K562 (cell line): ENCODE data around the gene ARHGAP9. TPM values are rescaled to one million over a fixed set of nuclear protein-coding genes. Genes with fewer than 3 reads are reported as not detected.

Experiments used
- ATAC-seq: fragments of 200-7000 bp; cut with Tn5 transposase; 3 replicates; pipeline ENCODE4 v1.9.1; 2020; ENCODE audit warnings: moderate library complexity
- BruUV-seq: library from RNA; stranded (reverse); fragments of 400-500 nt; replicated peaks from 2 replicates; lab custom pipeline; 2021; lab: Mats Ljungman, UMichigan
- CTCF ChIA-PET: fragments of 300-600 bp; formaldehyde crosslinking; extraction: SDS; loops from one replicate; lab custom pipeline; 2021; ENCODE audit warnings: low intra/inter-chr PET ratio; lab: Yijun Ruan, JAX
- POLR2A ChIA-PET: fragments of 300-600, 350-650 bp; sonication (Branson Sonifier 250); formaldehyde crosslinking; extraction: SDS; loops from one replicate; lab custom pipeline; 2021; ENCODE audit warnings: antibody characterized with exemption, inconsistent platforms; lab: Yijun Ruan, JAX
- DNase-seq, 4 experiments: peaks; one replicate each; pipeline versions ENCODE4 v3.0.0 to v3.0.0-alpha.2; 2011 to 2018; ENCODE audit warnings: low spot score in 3 of 4, mixed read lengths in 3 of 4; ENCODE audit errors: extremely low read depth in 1 of 4
- FAIRE-seq: peaks from 2 replicates; lab custom pipeline; 2011; peaks lifted over from hg19 to GRCh38; lab: Jason Lieb, UNC
- H2AFZ ChIP-seq: 2 replicates; pipeline ENCODE4 v1.6.0; 2011; ENCODE audit warnings: low read depth, low read length, control low read depth, inconsistent platforms
- H3K27ac ChIP-seq: fragments of 200-600 bp; 3 replicates; pipeline ENCODE4 v1.8.0; 2011; ENCODE audit warnings: low read depth, mild to moderate bottlenecking, control low read depth, inconsistent platforms, low read length, moderate library complexity, mixed read lengths; ENCODE audit errors: extremely low read depth
- H3K27me3 ChIP-seq, 2 experiments: fragments of 300-600 bp in 1 of 2; 2 replicates in 1 of 2; 3 replicates in 1 of 2; pipeline versions ENCODE4 v1.6.0 to v1.8.0; 2011; ENCODE audit warnings: inconsistent platforms in 2 of 2, low read length in 2 of 2, mild to moderate bottlenecking in 1 of 2, mixed read lengths in 1 of 2, moderate library complexity in 1 of 2; ENCODE audit not compliant: control insufficient read depth in 2 of 2, insufficient read depth in 2 of 2
- H3K36me3 ChIP-seq: fragments of 300-600 bp; 3 replicates; pipeline ENCODE4 v1.8.0; 2011; ENCODE audit warnings: mild to moderate bottlenecking, low read length, inconsistent platforms; ENCODE audit not compliant: control insufficient read depth, insufficient read depth
- H3K4me1 ChIP-seq, 2 experiments: fragments of 200-600 bp in 1 of 2; replicated peaks in 1 of 2; 2 replicates in 1 of 2; 3 replicates in 1 of 2; pipeline versions ENCODE4 v1.5.1 to v1.8.0; 2011; ENCODE audit warnings: inconsistent platforms in 2 of 2, low read length in 2 of 2, mild to moderate bottlenecking in 1 of 2, mixed read lengths in 1 of 2, moderate library complexity in 1 of 2; ENCODE audit not compliant: control insufficient read depth in 2 of 2, insufficient read depth in 2 of 2
- H3K4me2 ChIP-seq: 2 replicates; pipeline ENCODE4 v1.6.1; 2011; ENCODE audit warnings: low read length, control low read depth, inconsistent platforms, mixed read lengths; ENCODE audit not compliant: insufficient read depth
- H3K4me3 ChIP-seq: fragments of 200-600 bp; sonication (generic), shearing (Covaris generic); 2 replicates; pipeline ENCODE4 v1.5.1; 2016; ENCODE audit warnings: control low read depth, inconsistent platforms
- H3K79me2 ChIP-seq: fragments of 200-600 bp; 3 replicates; pipeline ENCODE4 v1.8.0; 2011; ENCODE audit warnings: low read length, inconsistent platforms; ENCODE audit not compliant: control insufficient read depth, insufficient read depth
- H3K9ac ChIP-seq, 2 experiments: 2 replicates each; pipeline versions ENCODE4 v1.6.0 to v1.6.1; 2011; ENCODE audit warnings: low read depth in 2 of 2, low read length in 2 of 2, control low read depth in 1 of 2, inconsistent platforms in 1 of 2, mild to moderate bottlenecking in 1 of 2, mixed read lengths in 1 of 2; ENCODE audit not compliant: insufficient read depth in 1 of 2
- H3K9me1 ChIP-seq: one replicate; pipeline ENCODE4 v1.6.0; 2011; ENCODE audit warnings: inconsistent platforms, mild to moderate bottlenecking, low read length, moderate library complexity; ENCODE audit not compliant: control insufficient read depth, insufficient read depth
- H3K9me3 ChIP-seq: replicated peaks from 2 replicates; pipeline ENCODE4 v1.5.1; 2011; ENCODE audit warnings: low read depth, low read length, inconsistent platforms; ENCODE audit not compliant: control insufficient read depth, insufficient read depth
- H4K20me1 ChIP-seq: replicated peaks from 2 replicates; pipeline ENCODE4 v1.6.1; 2011; ENCODE audit warnings: low read length, inconsistent platforms, mixed read lengths; ENCODE audit not compliant: control insufficient read depth, insufficient read depth
- CREB5 ChIP-seq: fragments of 250-450 bp; sonication (Bioruptor Pico); IDR thresholded peaks from 2 replicates; pipeline ENCODE4 v1.5.0; 2020; ENCODE audit warnings: mild to moderate bottlenecking
- IRF1 ChIP-seq: sonication (generic); formaldehyde crosslinking; IDR thresholded peaks from 2 replicates; pipeline ENCODE4 v1.8.0; 2022; ENCODE audit warnings: missing genetic modification reagents, mild to moderate bottlenecking, borderline replicate concordance
- MED1 ChIP-seq: sonication (generic); formaldehyde crosslinking; IDR thresholded peaks from 2 replicates; pipeline ENCODE4 v1.8.1; 2023; ENCODE audit warnings: missing genetic modification reagents, borderline replicate concordance
- NR0B1 ChIP-seq: fragments of 450-650 bp; IDR thresholded peaks from one replicate; pipeline ENCODE4 v1.6.1; 2018; ENCODE audit warnings: mild to moderate bottlenecking, moderate library complexity; ENCODE audit not compliant: partially characterized antibody
- POLR2A ChIP-seq: fragments of 450-650 bp; conservative IDR thresholded peaks from 2 replicates; pipeline ENCODE4 v1.6.1; 2016
- POLR2AphosphoS5 ChIP-seq: IDR thresholded peaks from 2 replicates; pipeline ENCODE4 v1.6.1; 2011; ENCODE audit warnings: mild to moderate bottlenecking, low read depth, low read length, moderate library complexity; ENCODE audit not compliant: control insufficient read depth, insufficient read depth
- RBM22 ChIP-seq: fragments of 200-400 bp; formaldehyde crosslinking; IDR thresholded peaks from 2 replicates; pipeline ENCODE4 v1.6.1; 2018; ENCODE audit warnings: low read length, low read depth; ENCODE audit not compliant: poor library complexity, severe bottlenecking
- ZNF263 ChIP-seq: sonication (generic); formaldehyde crosslinking; IDR thresholded peaks from 2 replicates; pipeline ENCODE4 v1.8.0; 2022; ENCODE audit warnings: mild to moderate bottlenecking, missing genetic modification reagents, borderline replicate concordance
- WGBS: fragments of 100-300 bp; shearing (Covaris generic); methylation state at CpG from one replicate; pipeline ENCODE4 v1.1.6; 2016; ENCODE audit warnings: low coverage, mixed read lengths; ENCODE audit not compliant: insufficient coverage; ENCODE audit errors: missing lambda C conversion rate; 5-methylcytosine and 5-hydroxymethylcytosine counted together
- in situ Hi-C: fragments of 300-500 bp; cut with MboI; formaldehyde crosslinking; loops from 4 replicates; pipeline ENCODE4 v1.15.0; 2018; ENCODE audit warnings: inconsistent platforms, mixed read lengths
- intact Hi-C: fragments of 100-400 bp; cut with micrococcal nuclease; formaldehyde crosslinking; loops from 2 replicates; pipeline ENCODE4 v1.14.2; 2022
- polyA plus RNA-seq, 8 experiments: library from polyadenylated mRNA; depleted of rRNA in 4 of 8; stranded (reverse) in 5 of 8; unstranded in 3 of 8; fragments of >200 nt; fragmentation: Nextera tagmentation in 2 of 8; fragmentation: Illumina TruSeq in 1 of 8; extraction: Ambion mirVana in 2 of 8; extraction: Trizol in 1 of 8; gene quantifications; 2 replicates each; pipeline versions ENCODE4 v1.2.1 to v1.2.3, GENCODE V29; 2011 to 2014; ENCODE audit warnings: inconsistent platforms in 1 of 8, missing spikeins in 1 of 8
- total RNA-seq, 7 experiments: library from RNA; depleted of rRNA in 6 of 7; stranded (reverse); fragments of >200 nt in 6 of 7; fragmentation: Illumina TruSeq in 2 of 7; extraction: Trizol in 2 of 7; gene quantifications; 2 replicates each; pipeline versions ENCODE4 v1.2.1 to v1.2.3, GENCODE V29; 2011 to 2021; ENCODE audit warnings: low replicate concordance in 1 of 7
- TF ChIP-seq, protein P1 (sequence below): fragments of 250-450 bp; sonication (Bioruptor Pico); IDR thresholded peaks from 2 replicates; pipeline ENCODE4 v1.5.0; 2022; ENCODE audit warnings: mild to moderate bottlenecking
- TF ChIP-seq, protein P2 (sequence below): fragments of 450-650 bp; formaldehyde crosslinking; IDR thresholded peaks from 2 replicates; pipeline ENCODE4 v1.4.0; 2020; ENCODE audit warnings: mild to moderate bottlenecking, moderate library complexity

The ARHGAP9 gene
- total and polyA plus RNA-seq, 9 of the 15 experiments (the other 6 are each of a cell fraction or from before 2014, with no cell fraction given): 1.5 to 10.2 (median 5.1) TPM

- peak; percentile 17 for TF ChIP-seq RBM22
- TF ChIP-seq MED1 (CRISPR knock-in tag): 0 out of 2 replicates have a peak, but pooled peaks have one; percentile 49
- peak; percentile 23 for TF ChIP-seq POLR2A
Measured at GRCh38 chr12:57517718-57518117, 38.1 kb upstream of the ARHGAP9 start (continued).

GRCh38 chr12:57517187-57517586, 37.5 kb upstream of the ARHGAP9 start:
- Histone ChIP-seq H3K27me3 (no peaks in the 10 kb centered on the region), H3K4me3 (no peak overlapping the region), H3K9ac (peak overlapping the region; percentile 15 to 22; a peak in 2 of 4 replicates), H3K4me2 (peak overlapping the region; percentile 99), H3K27ac (peak overlapping the region; percentile 59; the same call in 2 of the 3 replicates), H4K20me1 (peaks cover 52% of the 10 kb centered on the region), H3K79me2 (peaks cover 41% of the 10 kb centered on the region), H2AFZ (no peak overlapping the region), H3K36me3 (peaks cover 76% of the 10 kb centered on the region), H3K9me1 (peaks cover 7% of the 10 kb centered on the region), H3K9me3 (no peaks in the 10 kb centered on the region), H3K4me1 (peaks cover 17 to 32% of the 10 kb centered on the region in 2 experiments)
- in situ Hi-C loops: no loop called here
- ATAC-seq: no peak
- POLR2A ChIA-PET: interaction anchor here (0.6 to 10.1 kb wide), 21 partner anchors 13 to 391 kb away, joined by 3 to 184 read pairs (median 4); partner anchors contain the start of genes DCTN2 and MARS1
- WGBS: 53% methylated on average over 1 of the region's 1 CpG
- no TSS peak for BruUV-seq
- CTCF ChIA-PET: no interaction called here
- no peak for DNase-seq
- intact Hi-C loops: no loop called here
- FAIRE-seq: no peak
- TF ChIP-seq CREB5 (CRISPR knock-in tag): no peak
- TF ChIP-seq POLR2AphosphoS5: peak; percentile 64
- TF ChIP-seq, protein P1, sequence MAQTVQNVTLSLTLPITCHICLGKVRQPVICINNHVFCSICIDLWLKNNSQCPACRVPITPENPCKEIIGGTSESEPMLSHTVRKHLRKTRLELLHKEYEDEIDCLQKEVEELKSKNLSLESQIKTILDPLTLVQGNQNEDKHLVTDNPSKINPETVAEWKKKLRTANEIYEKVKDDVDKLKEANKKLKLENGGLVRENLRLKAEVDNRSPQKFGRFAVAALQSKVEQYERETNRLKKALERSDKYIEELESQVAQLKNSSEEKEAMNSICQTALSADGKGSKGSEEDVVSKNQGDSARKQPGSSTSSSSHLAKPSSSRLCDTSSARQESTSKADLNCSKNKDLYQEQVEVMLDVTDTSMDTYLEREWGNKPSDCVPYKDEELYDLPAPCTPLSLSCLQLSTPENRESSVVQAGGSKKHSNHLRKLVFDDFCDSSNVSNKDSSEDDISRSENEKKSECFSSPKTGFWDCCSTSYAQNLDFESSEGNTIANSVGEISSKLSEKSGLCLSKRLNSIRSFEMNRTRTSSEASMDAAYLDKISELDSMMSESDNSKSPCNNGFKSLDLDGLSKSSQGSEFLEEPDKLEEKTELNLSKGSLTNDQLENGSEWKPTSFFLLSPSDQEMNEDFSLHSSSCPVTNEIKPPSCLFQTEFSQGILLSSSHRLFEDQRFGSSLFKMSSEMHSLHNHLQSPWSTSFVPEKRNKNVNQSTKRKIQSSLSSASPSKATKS (CRISPR knock-in tag): 0 out of 2 replicates have a peak, but pooled peaks have one; percentile 21
- TF ChIP-seq, protein P2, sequence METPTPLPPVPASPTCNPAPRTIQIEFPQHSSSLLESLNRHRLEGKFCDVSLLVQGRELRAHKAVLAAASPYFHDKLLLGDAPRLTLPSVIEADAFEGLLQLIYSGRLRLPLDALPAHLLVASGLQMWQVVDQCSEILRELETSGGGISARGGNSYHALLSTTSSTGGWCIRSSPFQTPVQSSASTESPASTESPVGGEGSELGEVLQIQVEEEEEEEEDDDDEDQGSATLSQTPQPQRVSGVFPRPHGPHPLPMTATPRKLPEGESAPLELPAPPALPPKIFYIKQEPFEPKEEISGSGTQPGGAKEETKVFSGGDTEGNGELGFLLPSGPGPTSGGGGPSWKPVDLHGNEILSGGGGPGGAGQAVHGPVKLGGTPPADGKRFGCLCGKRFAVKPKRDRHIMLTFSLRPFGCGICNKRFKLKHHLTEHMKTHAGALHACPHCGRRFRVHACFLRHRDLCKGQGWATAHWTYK (CRISPR knock-in tag): 0 out of 2 replicates have a peak, but pooled peaks have one; percentile 18
- no peak for TF ChIP-seq NR0B1
- TF ChIP-seq IRF1 (CRISPR knock-in tag): no peak
- 0 out of 2 replicates have a peak, but pooled peaks have one; percentile 2 for TF ChIP-seq ZNF263
